Anterior cingulate cortex (tissue), 58 donors: ENCODE data around the gene CHRM4.
"Not testable (repeated sequence)": the region's sequence is repeated elsewhere in the genome, so short reads cannot be mapped to it uniquely, and the experiment has no call there.

Source experiments
- DNase-seq, 58 donors: peaks; one replicate each; lab custom pipeline; 2025; lab: John Stamatoyannopoulos, UW

Gene CHRM4

DNA sequence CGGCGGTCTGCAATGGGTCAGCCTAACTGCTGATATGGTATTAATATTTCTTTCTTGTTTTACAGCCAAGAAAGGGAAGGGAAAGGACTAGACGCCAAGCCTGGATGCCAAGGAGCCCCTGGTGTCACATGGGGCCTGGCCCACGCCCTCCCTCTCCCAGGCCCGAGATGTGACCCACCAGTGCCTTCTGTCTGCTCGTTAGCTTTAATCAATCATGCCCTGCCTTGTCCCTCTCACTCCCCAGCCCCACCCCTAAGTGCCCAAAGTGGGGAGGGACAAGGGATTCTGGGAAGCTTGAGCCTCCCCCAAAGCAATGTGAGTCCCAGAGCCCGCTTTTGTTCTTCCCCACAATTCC lies 8.2 kb downstream of the CHRM4 start:
- DNase-seq, result no peak

DNA sequence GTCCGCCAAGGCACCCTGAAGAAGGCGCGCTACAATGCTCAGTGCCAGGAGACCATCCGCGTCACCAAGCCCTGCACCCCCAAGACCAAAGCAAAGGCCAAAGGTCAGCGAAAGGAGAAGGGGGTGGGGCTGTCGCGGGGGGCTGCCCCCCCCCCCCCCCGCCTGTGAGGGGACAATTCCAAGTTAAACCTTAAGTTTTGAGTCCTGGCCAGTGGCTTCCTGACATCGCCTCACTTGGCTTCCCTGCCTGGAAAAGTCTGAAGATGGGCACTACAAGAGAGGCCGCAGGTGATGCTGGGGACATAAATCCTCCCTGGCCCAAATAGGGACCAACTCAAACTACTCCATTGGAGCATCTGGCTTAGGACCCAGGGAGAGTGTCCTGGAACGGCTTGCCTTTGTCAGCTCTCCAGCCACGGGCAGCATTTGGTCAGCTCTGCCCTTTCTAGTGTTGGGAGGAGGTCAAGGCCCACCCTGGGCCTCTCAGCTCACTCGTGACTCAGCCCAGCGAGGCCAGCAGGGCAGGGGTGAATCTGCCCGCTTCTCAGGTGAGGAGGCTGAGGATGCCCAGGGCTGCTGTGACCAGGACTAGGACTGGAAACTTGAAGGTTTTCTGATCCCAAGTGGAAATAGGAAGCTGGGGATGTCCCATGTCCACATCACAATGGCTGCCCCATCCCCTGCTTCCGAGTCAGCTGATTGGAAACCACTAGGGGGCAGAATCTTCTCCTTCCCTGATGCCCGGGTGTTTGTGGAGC lies 8.8 kb downstream of the CHRM4 start:
- DNase-seq, result peak in 17 of 58 donors; percentile 16 to 59 (median 34)

DNA sequence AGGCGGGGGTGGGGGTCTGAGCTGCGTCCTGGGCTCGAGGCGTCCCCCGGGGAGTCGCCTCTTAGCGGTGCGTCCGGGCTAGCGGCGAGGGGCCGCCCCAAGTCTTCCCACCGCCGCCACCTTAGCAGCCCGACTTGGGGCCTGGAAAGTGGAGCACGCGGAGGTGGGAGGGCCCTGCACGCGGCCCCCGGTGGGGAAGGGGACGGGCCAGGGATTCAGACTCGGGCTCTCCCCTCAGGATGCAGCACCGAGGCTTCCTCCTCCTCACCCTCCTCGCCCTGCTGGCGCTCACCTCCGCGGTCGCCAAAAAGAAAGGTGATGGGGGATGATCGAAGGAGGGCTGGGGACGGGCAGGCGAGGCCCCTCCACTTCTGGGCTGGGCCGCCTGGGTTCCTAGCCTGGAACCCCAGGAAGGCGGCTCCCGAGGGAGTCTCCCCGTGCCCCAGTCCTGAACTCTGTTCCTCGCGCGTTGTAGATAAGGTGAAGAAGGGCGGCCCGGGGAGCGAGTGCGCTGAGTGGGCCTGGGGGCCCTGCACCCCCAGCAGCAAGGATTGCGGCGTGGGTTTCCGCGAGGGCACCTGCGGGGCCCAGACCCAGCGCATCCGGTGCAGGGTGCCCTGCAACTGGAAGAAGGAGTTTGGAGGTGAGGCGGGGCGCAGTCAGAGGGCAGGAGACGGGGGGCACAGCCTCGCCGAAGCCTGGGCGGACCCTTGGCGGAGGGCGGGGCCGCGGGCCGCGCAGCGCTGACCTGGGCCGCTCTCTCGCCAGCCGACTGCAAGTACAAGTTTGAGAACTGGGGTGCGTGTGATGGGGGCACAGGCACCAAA lies 9.5 kb downstream of the CHRM4 start:
- DNase-seq, result no peak

DNA sequence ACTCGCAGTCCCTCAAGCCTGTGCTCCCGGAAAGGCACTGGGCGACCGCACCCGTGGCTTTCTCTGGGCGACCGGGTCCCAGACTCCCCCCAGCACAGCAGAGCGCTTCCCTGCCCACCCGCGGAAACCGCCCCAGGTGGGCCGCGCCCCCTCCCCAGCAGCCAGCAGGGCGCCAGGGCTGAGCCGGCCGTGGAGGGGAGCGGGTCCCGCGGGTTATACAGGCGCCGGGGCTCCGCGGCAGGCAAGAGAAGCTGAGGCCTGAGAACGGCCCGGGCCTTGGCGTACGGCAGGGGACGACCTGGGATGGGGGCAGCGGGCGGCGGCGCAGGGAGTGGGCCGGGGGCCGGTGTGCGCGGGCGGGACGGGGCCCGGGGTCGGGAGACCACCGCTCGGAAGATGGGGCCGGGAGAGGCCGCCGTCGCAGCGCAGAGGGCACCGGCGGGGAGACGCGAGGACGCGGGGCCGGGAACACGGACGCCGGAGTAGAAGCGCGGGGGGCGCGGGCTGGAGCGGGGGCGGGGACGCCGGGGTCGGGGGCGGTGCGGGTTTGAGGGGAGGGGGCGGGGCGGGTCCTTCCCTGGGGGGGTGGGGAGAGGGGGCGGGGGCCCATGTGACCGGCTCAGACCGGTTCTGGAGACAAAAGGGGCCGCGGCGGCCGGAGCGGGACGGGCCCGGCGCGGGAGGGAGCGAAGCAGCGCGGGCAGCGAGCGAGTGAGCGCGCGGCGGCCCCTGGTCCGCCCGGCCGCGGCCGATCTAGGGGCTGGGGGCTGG lies 10.3 kb downstream of the CHRM4 start, which contains the start of gene MDK:
Gene MDK (plus strand): TSS at position 622 of the 771 bp plus-strand sequence. CDS start 389 bp downstream, outside the sequence.
- peak in 3 of 58 donors; percentile 32 to 50 (median 36) for DNase-seq

DNA sequence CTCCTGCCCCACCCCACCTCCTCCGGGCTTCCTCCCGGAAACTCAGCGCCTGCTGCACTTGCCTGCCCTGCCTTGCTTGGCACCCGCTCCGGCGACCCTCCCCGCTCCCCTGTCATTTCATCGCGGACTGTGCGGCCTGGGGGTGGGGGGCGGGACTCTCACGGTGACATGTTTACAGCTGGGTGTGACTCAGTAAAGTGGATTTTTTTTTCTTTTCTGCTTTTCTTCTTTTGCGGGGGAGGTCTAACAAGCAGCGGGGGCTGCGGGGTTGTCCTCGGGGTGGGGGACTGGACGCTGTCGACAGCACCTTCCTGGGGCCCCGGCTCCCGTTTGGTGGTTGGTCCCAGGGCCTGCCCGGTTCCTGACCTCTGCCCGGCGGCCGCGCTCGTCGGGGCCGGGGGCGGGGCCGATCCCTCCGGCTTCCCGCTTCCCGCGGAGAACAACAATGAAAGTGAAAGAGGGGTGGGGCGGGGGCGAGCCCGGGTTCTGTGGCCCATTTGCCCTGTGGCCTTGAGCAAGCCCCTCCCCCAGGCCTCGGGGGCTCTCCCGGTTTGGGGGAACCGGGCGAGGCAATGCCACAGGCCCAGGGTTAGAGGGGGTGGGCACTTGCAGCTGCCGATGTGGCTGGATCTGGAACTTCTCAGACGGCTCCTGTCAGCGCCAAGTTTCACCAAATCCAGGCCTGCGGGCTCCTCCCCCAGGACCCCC lies 11.1 kb downstream of the CHRM4 start:
- DNase-seq, result peak in 12 of 58 donors; percentile 19 to 79 (median 34)

DNA sequence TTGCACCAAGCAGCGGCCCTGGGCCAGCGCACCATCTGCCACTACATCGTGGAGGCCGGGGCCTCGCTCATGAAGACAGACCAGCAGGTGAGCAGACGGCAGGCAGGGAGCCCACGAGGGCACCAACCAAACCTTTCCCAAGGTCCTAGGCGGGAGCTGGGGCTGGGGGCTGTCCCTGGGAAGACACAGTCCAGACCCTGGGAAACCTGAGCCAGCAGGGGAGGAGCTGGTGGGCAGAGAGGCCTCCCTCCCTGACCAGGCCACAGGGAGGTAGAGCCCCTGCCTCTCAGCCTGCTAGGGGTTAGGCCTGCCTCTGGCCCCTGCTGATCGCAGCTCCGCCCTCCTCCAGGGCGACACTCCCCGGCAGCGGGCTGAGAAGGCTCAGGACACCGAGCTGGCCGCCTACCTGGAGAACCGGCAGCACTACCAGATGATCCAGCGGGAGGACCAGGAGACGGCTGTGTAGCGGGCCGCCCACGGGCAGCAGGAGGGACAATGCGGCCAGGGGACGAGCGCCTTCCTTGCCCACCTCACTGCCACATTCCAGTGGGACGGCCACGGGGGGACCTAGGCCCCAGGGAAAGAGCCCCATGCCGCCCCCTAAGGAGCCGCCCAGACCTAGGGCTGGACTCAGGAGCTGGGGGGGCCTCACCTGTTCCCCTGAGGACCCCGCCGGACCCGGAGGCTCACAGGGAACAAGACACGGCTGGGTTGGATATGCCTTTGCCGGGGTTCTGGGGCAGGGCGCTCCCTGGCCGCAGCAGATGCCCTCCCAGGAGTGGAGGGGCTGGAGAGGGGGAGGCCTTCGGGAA lies 11.9 kb downstream of the CHRM4 start:
- DNase-seq, result not testable (repeated sequence)

DNA sequence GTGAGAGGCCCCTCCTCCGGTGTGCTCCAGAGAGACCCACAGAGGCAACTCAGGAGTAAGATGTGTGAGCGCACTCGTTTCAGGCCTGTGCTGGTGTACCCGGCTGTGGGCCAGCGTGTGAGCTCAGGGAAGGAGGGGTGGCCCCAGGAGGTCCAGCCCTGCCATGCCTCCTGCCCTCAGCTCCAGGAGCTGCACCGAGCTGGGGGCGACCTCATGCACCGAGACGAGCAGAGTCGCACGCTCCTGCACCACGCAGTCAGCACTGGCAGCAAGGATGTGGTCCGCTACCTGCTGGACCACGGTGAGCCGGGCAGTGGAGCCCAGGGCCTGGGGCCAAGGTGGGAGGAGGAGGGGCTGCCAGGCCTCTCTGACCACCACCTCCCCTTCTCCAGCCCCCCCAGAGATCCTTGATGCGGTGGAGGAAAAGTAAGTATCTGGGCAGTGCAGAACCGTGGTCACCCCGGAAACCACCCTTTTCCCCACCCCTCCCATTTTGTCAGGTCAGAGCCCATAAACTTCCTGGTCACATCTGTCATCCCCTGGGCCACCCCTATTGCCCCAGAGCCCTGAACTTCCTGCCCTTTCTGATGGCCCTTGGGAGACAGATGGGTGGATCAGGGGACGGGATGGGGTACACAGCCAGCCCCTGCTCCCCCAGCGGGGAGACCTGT lies 12.6 kb downstream of the CHRM4 start:
- DNase-seq, result peak in 1 of 58 donors; percentile 37

DNA sequence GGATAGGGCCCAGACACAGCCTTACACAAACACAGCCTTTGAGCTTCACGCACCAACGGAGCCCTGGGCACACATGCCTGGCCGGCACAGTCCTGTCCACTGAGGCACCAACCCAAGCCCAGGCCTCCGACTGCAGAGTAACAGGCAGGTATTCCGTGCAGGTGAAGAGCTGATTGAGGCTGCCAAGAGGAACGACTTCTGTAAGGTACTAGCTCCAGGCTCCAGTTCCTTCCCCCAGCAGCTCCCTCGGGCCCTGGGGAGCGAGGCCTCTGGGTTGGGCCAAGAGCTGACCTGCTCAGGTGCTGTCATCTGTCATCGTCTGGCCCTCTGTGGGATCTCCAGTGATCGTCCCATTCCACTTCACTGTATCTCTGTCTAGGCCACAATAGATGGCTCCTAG lies 13.3 kb downstream of the CHRM4 start:
- no peak for DNase-seq

DNA sequence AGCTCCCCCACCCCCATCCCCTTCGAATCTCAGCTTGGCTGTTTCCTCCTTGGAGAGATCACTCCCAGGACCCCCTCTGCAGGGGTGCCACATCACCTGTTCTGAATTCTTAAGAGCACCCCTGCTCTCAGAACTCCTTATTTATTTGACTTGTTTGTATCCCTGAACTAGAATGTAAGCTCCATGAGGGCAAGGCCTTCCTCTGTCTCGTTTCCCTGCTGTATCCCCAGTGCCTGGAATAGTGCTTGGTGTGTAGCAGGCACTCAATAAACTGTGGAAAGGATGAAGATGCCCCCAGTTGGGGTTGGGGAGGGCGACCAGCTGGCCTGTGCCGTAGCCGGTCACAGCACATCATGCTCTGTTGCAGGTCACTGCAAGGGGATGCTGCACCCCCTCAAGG lies 13.7 kb downstream of the CHRM4 start:
- DNase-seq, result no peak

DNA sequence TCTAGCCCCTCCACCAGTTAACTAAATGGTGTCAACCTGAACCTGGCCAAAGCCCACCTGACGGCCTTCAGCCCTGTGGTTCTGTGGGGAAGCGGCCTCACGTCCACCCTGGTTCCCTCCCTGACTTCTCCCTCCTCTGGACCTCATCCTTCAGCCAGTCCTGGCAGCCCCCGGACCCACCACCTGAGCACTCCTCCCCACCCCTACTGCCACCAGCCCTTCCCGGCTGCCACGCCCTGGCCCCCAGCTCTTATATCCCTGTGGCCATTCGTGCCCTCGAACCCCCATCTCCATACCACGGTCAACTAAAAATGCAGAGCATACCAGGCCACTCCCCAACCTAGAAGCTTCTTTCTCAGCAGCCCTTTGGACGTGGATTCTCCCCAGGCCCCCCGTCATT lies 14.3 kb downstream of the CHRM4 start:
- no peak for DNase-seq

DNA sequence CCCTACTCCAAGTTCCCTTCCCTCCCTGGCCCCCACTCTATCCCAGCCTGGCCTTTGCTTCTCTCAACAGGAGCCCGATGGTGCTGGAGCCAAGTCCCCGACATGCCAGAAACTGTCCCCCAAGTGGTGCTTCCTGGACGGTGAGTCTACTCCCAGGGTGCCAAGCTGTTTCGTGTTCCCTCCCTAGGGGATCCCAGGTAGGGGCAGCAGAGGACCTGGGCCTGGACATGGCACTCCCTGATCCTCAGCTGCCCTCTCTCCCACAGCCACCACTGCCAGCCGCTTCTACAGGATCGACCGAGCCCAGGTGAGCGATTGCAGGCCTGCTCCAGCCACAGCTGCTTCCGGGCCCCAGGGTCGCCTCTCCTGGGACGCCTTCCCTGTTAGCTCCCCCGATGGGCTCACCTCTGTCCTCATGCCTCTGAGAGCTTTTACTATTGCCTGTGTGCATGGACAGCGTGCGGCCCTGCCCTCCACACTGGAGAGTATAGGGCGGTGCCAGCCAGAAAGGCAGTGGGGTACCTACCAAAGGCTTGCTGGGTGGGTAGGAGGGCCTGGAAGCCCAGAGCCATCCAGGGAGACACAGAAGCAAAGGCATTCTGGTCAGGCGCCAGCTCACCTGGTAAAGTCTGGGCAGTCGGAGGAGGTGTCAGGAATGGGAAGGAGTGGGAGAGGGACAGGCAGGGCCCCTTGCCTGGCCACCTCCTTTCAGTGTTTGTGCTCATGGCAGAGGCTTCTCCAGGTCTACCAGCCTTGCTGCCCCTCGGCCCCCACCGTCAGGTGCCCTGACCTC lies 15.1 kb downstream of the CHRM4 start:
- no peak for DNase-seq

DNA sequence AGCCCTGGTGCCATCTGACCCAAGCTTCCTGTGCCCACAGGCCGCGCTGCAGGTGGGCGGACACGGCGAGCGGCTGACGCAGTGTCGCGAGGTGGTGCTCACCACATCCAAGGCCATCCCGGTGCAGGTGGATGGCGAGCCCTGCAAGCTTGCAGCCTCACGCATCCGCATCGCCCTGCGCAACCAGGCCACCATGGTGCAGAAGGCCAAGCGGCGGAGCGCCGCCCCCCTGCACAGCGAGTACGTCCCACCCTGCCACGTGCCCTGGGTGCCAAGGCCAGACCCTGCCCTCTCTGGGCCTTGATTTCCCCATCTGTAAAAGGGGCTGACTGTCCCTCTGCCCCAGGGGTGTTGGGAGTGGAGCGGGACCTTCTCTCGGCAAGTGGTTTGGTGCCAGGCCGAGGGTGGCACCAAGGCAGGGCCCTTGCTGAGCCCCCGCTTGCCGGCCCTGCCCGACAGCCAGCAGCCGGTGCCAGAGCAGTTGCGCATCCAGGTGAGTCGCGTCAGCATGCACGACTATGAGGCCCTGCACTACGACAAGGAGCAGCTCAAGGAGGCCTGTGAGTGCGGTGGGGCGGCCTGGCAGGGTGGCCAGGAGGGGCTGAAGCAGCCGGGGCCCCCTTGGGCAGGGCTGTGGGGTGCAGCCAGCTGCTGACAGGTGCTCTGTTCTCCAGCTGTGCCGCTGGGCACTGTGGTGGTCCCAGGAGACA lies 16.0 kb downstream of the CHRM4 start:
- no peak for DNase-seq

DNA sequence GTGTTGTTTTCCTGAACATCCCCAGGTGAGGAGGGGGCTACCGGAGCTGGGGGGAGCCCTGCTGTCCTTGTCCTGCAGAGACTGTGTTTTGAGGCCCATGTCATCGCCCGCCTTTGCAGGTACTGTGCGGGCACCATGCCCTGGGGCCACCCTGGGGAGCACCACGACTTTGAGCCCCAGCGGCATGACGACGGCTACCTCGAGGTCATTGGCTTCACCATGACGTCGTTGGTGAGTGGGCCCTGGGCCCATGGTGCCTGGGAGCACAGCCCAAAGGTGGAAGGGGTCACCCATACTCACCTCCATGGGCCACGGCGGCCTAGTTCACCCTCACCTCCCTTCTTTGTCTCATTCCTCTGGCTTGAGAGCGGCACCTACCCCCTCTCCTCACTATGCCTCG lies 16.8 kb downstream of the CHRM4 start:
- no peak for DNase-seq

DNA sequence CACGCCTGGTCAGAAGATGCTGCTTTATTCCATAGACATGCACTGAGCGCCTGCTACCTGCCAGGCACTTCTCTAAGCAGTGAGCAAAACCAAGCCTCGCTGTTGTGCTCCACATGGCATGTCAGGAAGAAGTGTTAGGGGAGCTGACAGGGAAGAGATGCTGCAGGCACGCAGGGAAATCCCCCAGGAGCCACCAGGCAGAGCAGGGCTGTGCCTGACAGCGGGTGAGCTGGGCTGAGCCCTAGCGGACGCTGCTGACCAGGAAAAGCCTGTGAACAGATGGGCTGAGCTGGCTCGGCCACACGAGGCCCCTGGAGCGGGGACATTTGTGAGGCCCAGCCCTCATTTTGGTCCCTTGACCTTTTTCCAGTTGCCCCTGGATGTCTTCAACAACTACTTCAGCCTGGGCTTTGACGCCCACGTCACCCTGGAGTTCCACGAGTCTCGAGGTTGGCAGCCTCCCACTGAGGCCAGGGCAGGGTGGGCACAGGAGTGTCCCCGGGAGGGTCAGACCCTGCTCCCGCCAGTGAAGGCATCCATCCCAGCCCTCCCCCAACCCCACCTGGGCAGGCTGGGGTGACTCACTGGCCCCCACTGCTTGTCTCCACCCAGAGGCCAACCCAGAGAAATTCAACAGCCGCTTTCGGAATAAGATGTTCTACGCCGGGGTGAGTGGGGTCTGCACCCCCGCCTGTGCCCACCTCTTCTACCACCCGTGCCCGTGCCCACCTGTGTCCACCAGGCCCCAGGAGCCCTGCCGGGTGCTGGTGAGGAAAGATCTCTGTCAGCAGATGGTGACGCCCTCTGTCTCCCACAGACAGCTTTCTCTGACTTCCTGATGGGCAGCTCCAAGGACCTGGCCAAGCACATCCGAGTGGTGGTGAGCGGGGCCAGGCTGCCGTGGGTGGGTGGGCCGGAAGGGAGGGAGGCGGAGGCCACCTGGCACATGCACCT lies 17.5 kb downstream of the CHRM4 start:
- DNase-seq, result peak in 1 of 58 donors; percentile 66

DNA sequence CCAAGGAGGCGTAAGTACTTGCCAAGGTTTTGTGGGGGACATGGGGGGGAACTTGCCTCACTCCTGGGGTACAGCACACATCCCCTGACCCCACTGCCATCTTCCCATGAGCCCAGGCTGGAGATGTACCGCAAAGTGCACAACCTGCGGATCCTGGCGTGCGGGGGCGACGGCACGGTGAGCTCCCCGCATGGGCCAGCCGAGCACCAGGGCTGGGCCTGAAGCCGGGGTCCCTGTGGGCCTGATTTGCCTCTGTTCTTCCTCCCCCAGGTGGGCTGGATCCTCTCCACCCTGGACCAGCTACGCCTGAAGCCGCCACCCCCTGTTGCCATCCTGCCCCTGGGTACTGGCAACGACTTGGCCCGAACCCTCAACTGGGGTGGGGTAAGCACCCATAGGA lies 19.1 kb downstream of the CHRM4 start:
- not testable (repeated sequence) for DNase-seq

DNA sequence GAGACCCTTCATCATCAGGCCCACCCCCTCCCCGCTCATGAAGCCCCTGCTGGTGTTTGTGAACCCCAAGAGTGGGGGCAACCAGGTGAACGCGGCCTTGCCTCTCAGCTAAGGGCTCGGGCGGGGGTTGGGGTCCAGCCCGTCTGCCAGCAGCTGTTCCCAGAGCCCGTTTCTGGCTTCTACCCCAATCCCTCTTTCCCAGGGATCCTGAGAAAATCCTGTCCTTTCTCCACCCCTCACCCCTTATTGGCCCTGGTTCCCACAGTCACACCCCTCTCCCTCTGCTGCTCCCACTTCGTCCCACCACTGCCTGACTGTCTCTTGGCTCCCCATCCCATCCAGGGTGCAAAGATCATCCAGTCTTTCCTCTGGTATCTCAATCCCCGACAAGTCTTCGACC lies 19.5 kb downstream of the CHRM4 start:
- no peak for DNase-seq
